HEK293 (cell line): ENCODE data around the gene GUCY2F.

Experiments
- CTCF ChIA-PET: fragments of 350-600 bp; formaldehyde crosslinking; extraction: SDS; loops from one replicate; lab custom pipeline; 2021; ENCODE audit warnings: antibody characterized with exemption; lab: Yijun Ruan, JAX
- POLR2A ChIA-PET: fragments of 300-600 bp; formaldehyde crosslinking; extraction: SDS; loops from one replicate; lab custom pipeline; 2020; ENCODE audit warnings: antibody characterized with exemption, inconsistent platforms; lab: Yijun Ruan, JAX
- H3K27ac ChIP-seq: fragments of 200-500 bp; sonication (Bioruptor generic); 2 replicates; pipeline ENCODE4 v1.5.1; 2014; ENCODE audit warnings: low read depth, low read length, control low read depth, inconsistent platforms; ENCODE audit errors: extremely low read depth
- H3K36me3 ChIP-seq, 2 experiments: fragments of 200-500 bp in 1 of 2; sonication (Bioruptor generic) in 1 of 2; 1 replicate in 1 of 2; 2 replicates in 1 of 2; pipeline ENCODE4 v1.5.1; 2014 to 2017; ENCODE audit warnings: inconsistent platforms in 2 of 2, low read length in 2 of 2; ENCODE audit not compliant: control insufficient read depth in 2 of 2, insufficient read depth in 1 of 2
- H3K4me1 ChIP-seq: fragments of 200-500 bp; sonication (Bioruptor generic); 2 replicates; pipeline ENCODE4 v1.5.1; 2014; ENCODE audit warnings: mild to moderate bottlenecking, low read length, inconsistent platforms; ENCODE audit not compliant: control insufficient read depth, insufficient read depth
- H3K4me3 ChIP-seq: 2 replicates; pipeline ENCODE4 v1.5.1; 2011; ENCODE audit warnings: low read depth, mild to moderate bottlenecking, control low read depth, low read length, moderate library complexity
- H3K9me3 ChIP-seq: fragments of 200-500 bp; sonication (Bioruptor generic); 2 replicates; pipeline ENCODE4 v1.5.1; 2014; ENCODE audit warnings: low read depth, low read length, inconsistent platforms; ENCODE audit not compliant: control insufficient read depth, insufficient read depth
- ELK4 ChIP-seq: IDR thresholded peaks from 2 replicates; pipeline ENCODE4 v1.6.1; 2011; ENCODE audit warnings: mild to moderate bottlenecking, low read depth, low read length, borderline replicate concordance
- GLIS1 ChIP-seq: fragments of 450-650 bp; formaldehyde crosslinking; IDR thresholded peaks from 2 replicates; pipeline ENCODE4 v1.5.1; 2016; ENCODE audit warnings: missing biosample characterization, missing genetic modification characterization
- KLF16 ChIP-seq: fragments of 450-650 bp; formaldehyde crosslinking; IDR thresholded peaks from 2 replicates; pipeline ENCODE4 v1.5.1; 2017; ENCODE audit warnings: missing biosample characterization, missing genetic modification characterization
- MEIS1 ChIP-seq: sonication (generic); formaldehyde crosslinking; IDR thresholded peaks from 2 replicates; pipeline ENCODE4 v1.8.1; 2022; ENCODE audit warnings: missing genetic modification reagents, mild to moderate bottlenecking, borderline replicate concordance
- PRDM1 ChIP-seq: fragments of 450-650 bp; formaldehyde crosslinking; IDR thresholded peaks from 2 replicates; pipeline ENCODE4; 2016; ENCODE audit warnings: missing biosample characterization, missing genetic modification characterization
- SALL2 ChIP-seq: fragments of 450-650 bp; formaldehyde crosslinking; IDR thresholded peaks from 2 replicates; pipeline ENCODE4 v1.5.0; 2017; ENCODE audit warnings: missing biosample characterization, mild to moderate bottlenecking, missing genetic modification characterization, borderline replicate concordance
- SCRT1 ChIP-seq: fragments of 450-650 bp; formaldehyde crosslinking; IDR thresholded peaks from 2 replicates; pipeline ENCODE4 v1.5.1; 2016; ENCODE audit warnings: missing biosample characterization, missing genetic modification characterization, borderline replicate concordance
- SETDB1 ChIP-seq: IDR thresholded peaks from one replicate; pipeline ENCODE4 v1.6.1; 2017; ENCODE audit warnings: mild to moderate bottlenecking, low read length, moderate library complexity, mixed read lengths; ENCODE audit not compliant: insufficient read length
- SP7 ChIP-seq: fragments of 450-650 bp; formaldehyde crosslinking; IDR thresholded peaks from 2 replicates; pipeline ENCODE4 v1.5.1; 2016; ENCODE audit warnings: missing biosample characterization, missing genetic modification characterization
- WT1 ChIP-seq: fragments of 450-650 bp; formaldehyde crosslinking; IDR thresholded peaks from 2 replicates; pipeline ENCODE4 v1.5.1; 2016; ENCODE audit warnings: missing biosample characterization, missing genetic modification characterization
- ZBTB1 ChIP-seq: fragments of 450-650 bp; formaldehyde crosslinking; IDR thresholded peaks from 2 replicates; pipeline ENCODE4 v1.5.1; 2016; ENCODE audit warnings: missing biosample characterization, missing genetic modification characterization
- ZFP3 ChIP-seq: fragments of 450-650 bp; formaldehyde crosslinking; IDR thresholded peaks from 2 replicates; pipeline ENCODE4 v1.5.1; 2016; ENCODE audit warnings: low read depth, missing biosample characterization, missing genetic modification characterization
- ZNF140 ChIP-seq: fragments of 450-650 bp; formaldehyde crosslinking; IDR thresholded peaks from 2 replicates; pipeline ENCODE4 v1.5.1; 2016; ENCODE audit warnings: missing biosample characterization, missing genetic modification characterization
- ZNF148 ChIP-seq: fragments of 450-650 bp; formaldehyde crosslinking; IDR thresholded peaks from 2 replicates; pipeline ENCODE4 v1.5.0; 2017; ENCODE audit warnings: missing biosample characterization, missing genetic modification characterization, borderline replicate concordance
- ZNF184 ChIP-seq: fragments of 450-650 bp; IDR thresholded peaks from 2 replicates; pipeline ENCODE4 v1.5.1; 2018; ENCODE audit warnings: missing biosample characterization, mild to moderate bottlenecking, missing genetic modification characterization
- ZNF19 ChIP-seq: fragments of 450-650 bp; formaldehyde crosslinking; IDR thresholded peaks from 2 replicates; pipeline ENCODE4; 2016; ENCODE audit warnings: missing biosample characterization, missing genetic modification characterization, low read depth
- ZNF292 ChIP-seq: fragments of 450-650 bp; formaldehyde crosslinking; IDR thresholded peaks from 2 replicates; pipeline ENCODE4 v1.5.1; 2016; ENCODE audit warnings: low read depth, missing biosample characterization, missing genetic modification characterization, borderline replicate concordance
- ZNF37A ChIP-seq: fragments of 450-650 bp; IDR thresholded peaks from 2 replicates; pipeline ENCODE4 v1.5.1; 2018; ENCODE audit warnings: missing biosample characterization, missing genetic modification characterization
- ZNF423 ChIP-seq: fragments of 450-650 bp; formaldehyde crosslinking; IDR thresholded peaks from 2 replicates; pipeline ENCODE4 v1.5.1; 2016; ENCODE audit warnings: missing biosample characterization, missing genetic modification characterization
- ZNF501 ChIP-seq: fragments of 450-650 bp; formaldehyde crosslinking; IDR thresholded peaks from 2 replicates; pipeline ENCODE4 v1.5.1; 2016; ENCODE audit warnings: missing biosample characterization, missing genetic modification characterization
- ZNF530 ChIP-seq: fragments of 450-650 bp; formaldehyde crosslinking; IDR thresholded peaks from 2 replicates; pipeline ENCODE4 v1.5.1; 2016; ENCODE audit warnings: low read depth, missing biosample characterization, missing genetic modification characterization
- ZNF785 ChIP-seq: fragments of 450-650 bp; formaldehyde crosslinking; IDR thresholded peaks from 2 replicates; pipeline ENCODE4 v1.5.1; 2016; ENCODE audit warnings: missing biosample characterization, missing genetic modification characterization
- ZNF843 ChIP-seq: fragments of 450-650 bp; formaldehyde crosslinking; IDR thresholded peaks from 2 replicates; pipeline ENCODE4 v1.5.1; 2016; ENCODE audit warnings: missing biosample characterization, missing genetic modification characterization
- ZSCAN5A ChIP-seq: fragments of 450-650 bp; formaldehyde crosslinking; IDR thresholded peaks from 2 replicates; pipeline ENCODE4 v1.5.1; 2016; ENCODE audit warnings: missing biosample characterization, missing genetic modification characterization

GUCY2F gene

DNA sequence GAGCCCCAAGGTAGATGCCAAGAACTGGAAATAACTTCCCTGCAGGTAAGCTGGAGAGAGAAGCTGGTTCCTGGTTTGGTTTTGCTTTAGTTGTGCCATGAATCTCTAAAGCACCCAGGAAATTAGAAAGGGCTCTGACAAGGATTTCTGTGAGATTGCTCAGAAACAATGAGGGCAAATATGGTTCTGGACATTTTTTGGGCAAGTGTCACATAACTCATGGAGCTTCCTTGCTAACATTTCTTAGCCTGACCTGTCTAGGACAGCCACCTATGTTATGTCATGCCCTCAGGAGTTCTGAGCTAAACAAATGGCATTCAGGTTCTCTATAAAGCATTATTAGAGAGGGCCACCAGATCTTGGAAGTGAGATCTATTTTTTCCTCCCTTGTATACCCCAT, 131.8 kb downstream of the GUCY2F start (continued):
- TF ChIP-seq ELK4, result no peak
- TF ChIP-seq GLIS1 (tag by site-specific recombination), result no peak
- no peak for TF ChIP-seq ZNF423 (tag by site-specific recombination)
- no peak for TF ChIP-seq MEIS1 (CRISPR knock-in tag)
- TF ChIP-seq ZNF501, result no peak
- TF ChIP-seq ZNF292, result no peak
- TF ChIP-seq ZNF19 (tag by site-specific recombination), result no peak
- no peak for TF ChIP-seq PRDM1 (tag by site-specific recombination)
- TF ChIP-seq WT1, result no peak
- no peak for TF ChIP-seq SETDB1
- TF ChIP-seq SCRT1 (tag by site-specific recombination), result no peak
- no peak for TF ChIP-seq ZBTB1 (tag by site-specific recombination)

DNA sequence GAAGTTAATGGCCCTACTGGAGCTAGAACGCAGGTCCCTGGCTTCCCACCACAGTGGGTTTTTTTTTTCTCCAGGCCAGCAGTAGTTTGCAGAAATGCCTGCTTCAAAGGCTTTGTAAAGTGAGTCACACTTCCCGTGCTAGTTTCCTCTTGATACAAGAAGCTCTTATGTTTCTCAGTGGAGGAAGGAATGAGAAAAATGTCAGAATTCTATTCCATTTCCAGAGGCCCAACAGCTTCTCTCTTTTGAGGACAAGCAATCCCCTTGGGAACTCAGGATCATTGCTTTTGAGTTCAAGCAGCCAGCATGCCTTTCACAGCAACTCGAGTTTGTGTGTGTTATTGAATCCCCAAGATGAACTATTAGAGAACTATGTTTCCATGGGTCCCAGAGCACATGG, 134.3 kb downstream of the GUCY2F start:
- Histone ChIP-seq H3K27ac (no peak overlapping the region), H3K9me3 (no peaks in the 10 kb centered on the region), H3K36me3 (no peaks in the 10 kb centered on the region), H3K4me3 (no peak overlapping the region), H3K4me1 (no peaks in the 10 kb centered on the region)
- ChIA-PET CTCF (no interaction called here), POLR2A (no interaction called here)
- TF ChIP-seq ZNF148 (tag by site-specific recombination) (no peak), ZNF530 (tag by site-specific recombination) (no peak), ZNF843 (tag by site-specific recombination) (no peak), ZNF184 (tag by site-specific recombination) (no peak)

- H3K4me1 ChIP-seq, result no peaks in the 10 kb centered on the region
- no peaks in the 10 kb centered on the region for H3K9me3 ChIP-seq
- no peaks in the 10 kb centered on the region for H3K36me3 ChIP-seq
- CTCF ChIA-PET, result interaction anchor here (0.7 kb wide), 1 partner anchor 1414 kb away, joined by 6 read pairs; no protein-coding TSS in a partner anchor
- no peak overlapping the region for H3K4me3 ChIP-seq
- TF ChIP-seq ZSCAN5A (tag by site-specific recombination), result no peak
- no peak for TF ChIP-seq KLF16 (tag by site-specific recombination)
- TF ChIP-seq SP7 (tag by site-specific recombination), result no peak
- TF ChIP-seq ZNF140 (tag by site-specific recombination), result no peak
- no peak for TF ChIP-seq ZNF37A
- no peak for TF ChIP-seq SALL2 (tag by site-specific recombination)
- TF ChIP-seq ZNF785, result no peak
- TF ChIP-seq ZFP3 (tag by site-specific recombination), result no peak
- H3K27ac ChIP-seq, result no peak overlapping the region
- POLR2A ChIA-PET, result no interaction called here
Observed at GRCh38 chrX:109346491-109346890, 135.4 kb downstream of the GUCY2F start.
